Measurements from ENCODE around the gene NFIA.

Gene NFIA

DNA sequence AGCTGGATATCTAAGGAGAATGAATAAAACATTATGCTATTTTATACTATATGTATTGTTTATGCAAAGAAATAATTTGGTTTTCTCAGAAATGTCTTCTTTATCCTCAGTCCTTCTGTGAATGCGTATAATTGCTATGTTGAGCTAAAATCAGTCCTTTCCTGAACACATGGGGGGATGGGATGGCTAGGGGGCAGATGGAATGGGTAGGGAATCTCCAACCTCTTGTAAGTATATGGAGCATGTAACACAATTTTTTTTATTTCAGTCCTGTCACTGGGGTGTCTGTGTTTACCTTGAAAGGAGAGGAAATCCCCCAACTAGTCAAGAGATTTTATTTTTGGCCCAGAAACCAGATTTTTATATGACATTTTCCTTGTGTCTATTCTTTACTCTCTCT, 291.8 kb downstream of the NFIA start:
- Histone ChIP-seq H3K9me3 (ENCODE audit: control insufficient read depth in 5 of 5, low read length in 5 of 5) (no peaks in the 10 kb centered on the region), H3K4me3 (ENCODE audit: low read depth in 1 of 5, low read length in 5 of 5) (no peak overlapping the region), H3K27me3 (ENCODE audit: control insufficient read depth in 5 of 5, insufficient read depth in 4 of 5, low read length in 5 of 5) (no peaks in the 10 kb centered on the region)

DNA sequence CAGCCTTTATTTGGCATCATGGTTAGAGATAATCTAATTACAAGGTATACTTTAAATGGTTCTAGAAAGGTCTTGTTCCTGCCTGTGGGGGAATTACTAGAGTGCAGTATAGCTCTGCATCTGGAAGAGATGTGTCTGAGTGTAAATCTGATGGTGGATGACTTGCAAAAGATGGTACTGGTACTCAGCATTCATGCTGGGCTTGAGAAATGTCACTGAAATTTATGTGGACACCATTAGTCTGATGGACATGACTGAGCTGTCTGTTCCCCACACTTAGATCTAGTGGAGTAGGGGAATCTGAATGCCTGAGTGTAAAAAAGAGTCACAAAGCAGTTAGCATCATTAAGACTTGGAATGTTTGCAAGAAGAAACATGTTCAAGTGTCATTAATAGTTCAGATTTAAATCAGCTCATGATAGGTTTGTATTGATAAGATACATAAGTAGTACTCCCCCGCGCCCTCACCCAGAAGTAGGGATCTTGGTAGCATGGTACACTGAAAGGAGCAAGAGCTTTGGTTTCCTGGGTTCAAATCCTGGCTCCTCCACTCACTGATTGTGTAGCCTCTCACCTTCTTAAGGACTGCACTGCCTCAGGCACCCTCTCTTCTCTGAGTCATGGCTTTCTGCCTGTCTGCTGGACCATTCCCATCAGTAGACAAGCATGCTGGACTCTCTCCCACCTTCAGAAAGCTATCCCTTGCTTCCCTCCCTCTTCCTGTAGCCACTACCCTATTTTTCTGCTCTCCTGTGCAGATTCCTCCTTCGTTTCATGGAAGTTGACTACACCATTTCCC, 292.9 kb downstream of the NFIA start:
- H3K27ac ChIP-seq (ENCODE audit: low read depth, low read length) = no peak overlapping the region
- peaks cover 0 to 11% (median 3%) of the 10 kb centered on the region in 5 donors for H3K4me1 ChIP-seq (ENCODE audit: control insufficient read depth in 5 of 5, insufficient read depth in 5 of 5, low read length in 5 of 5)
- H3K4me3 ChIP-seq (ENCODE audit: low read depth in 1 of 5, low read length in 5 of 5) = no peak overlapping the region
- no peaks in the 10 kb centered on the region for H3K27me3 ChIP-seq (ENCODE audit: control insufficient read depth in 5 of 5, insufficient read depth in 4 of 5, low read length in 5 of 5)
- no peak overlapping the region for H3K9ac ChIP-seq (ENCODE audit: low read length in 5 of 5)
- peaks cover 0 to 8% (median 6%) of the 10 kb centered on the region in 5 donors for H3K36me3 ChIP-seq (ENCODE audit: control insufficient read depth in 5 of 5, insufficient read depth in 5 of 5, low read length in 5 of 5)
- H3K9me3 ChIP-seq (ENCODE audit: control insufficient read depth in 5 of 5, low read length in 5 of 5) = no peaks in the 10 kb centered on the region

More for the DNA sequence above, 291.8 kb downstream of the NFIA start:
- Histone ChIP-seq H3K36me3 (ENCODE audit: control insufficient read depth in 5 of 5, insufficient read depth in 5 of 5, low read length in 5 of 5) (peaks cover 0 to 8% (median 6%) of the 10 kb centered on the region in 5 donors), H3K4me1 (ENCODE audit: control insufficient read depth in 5 of 5, insufficient read depth in 5 of 5, low read length in 5 of 5) (peaks cover 0 to 11% (median 3%) of the 10 kb centered on the region in 5 donors), H3K27ac (ENCODE audit: low read depth, low read length) (no peak overlapping the region), H3K9ac (ENCODE audit: low read length in 5 of 5) (no peak overlapping the region)

DNA sequence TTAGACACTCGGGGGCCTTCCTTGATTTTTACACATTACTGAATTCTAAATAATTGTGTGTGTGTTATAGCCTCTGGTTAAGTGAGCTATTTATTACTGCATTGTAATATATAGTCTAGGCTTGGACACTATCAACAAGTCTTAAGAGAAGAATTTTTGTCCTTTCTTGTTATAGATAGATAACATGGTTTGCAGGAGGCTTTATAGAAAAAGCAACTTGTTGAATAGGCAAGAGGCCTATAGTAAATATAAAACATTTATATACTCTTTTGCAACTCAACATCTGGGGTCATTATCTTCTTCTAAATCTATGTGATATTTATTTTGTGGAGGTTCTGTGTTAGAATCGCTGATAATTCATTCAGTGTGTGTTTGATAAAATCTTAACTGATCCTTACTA, 293.8 kb downstream of the NFIA start:
- Histone ChIP-seq H3K4me1 (ENCODE audit: control insufficient read depth in 5 of 5, insufficient read depth in 5 of 5, low read length in 5 of 5) (peaks cover 0 to 11% (median 3%) of the 10 kb centered on the region in 5 donors), H3K36me3 (ENCODE audit: control insufficient read depth in 5 of 5, insufficient read depth in 5 of 5, low read length in 5 of 5) (peaks cover 0 to 3% (median 0%) of the 10 kb centered on the region in 5 donors), H3K27ac (ENCODE audit: low read depth, low read length) (no peak overlapping the region), H3K27me3 (ENCODE audit: control insufficient read depth in 5 of 5, insufficient read depth in 4 of 5, low read length in 5 of 5) (no peaks in the 10 kb centered on the region), H3K4me3 (ENCODE audit: low read depth in 1 of 5, low read length in 5 of 5) (no peak overlapping the region), H3K9me3 (ENCODE audit: control insufficient read depth in 5 of 5, low read length in 5 of 5) (no peaks in the 10 kb centered on the region), H3K9ac (ENCODE audit: low read length in 5 of 5) (no peak overlapping the region)

DNA sequence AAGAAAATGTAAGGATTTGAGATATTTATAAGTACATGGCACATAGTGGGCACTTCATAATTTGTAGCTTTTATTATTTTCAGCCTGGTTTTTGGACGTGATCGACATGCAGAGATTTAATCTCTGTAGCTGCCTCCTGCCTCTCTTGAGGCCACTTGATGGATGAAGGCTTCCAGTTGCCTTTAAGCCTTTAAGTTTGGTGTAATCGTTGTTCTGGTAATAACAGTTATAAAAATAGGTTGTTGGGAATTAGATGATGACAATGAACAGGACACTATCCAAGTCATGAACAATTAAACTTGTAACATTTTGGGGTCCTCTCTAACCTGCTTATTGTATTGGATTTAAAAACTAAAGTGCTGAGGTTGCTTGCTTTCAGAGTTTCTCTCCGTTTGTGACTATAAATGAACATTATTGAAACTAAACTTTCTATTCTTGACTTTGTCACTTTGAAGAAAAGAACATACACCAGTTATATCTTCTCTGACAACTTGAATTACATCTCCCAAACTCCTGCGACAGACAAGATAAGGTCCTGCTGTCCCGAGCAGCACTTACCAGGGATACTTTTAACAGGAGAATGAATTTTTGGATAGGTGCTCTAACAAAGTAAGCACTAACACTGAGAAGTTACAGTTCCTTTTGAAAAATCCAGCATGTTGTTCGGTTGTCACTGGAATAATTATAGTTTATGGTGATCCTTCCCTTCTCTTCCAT, 295.0 kb downstream of the NFIA start:
- H3K27me3 ChIP-seq (ENCODE audit: control insufficient read depth in 5 of 5, insufficient read depth in 4 of 5, low read length in 5 of 5) = no peaks in the 10 kb centered on the region

DNA sequence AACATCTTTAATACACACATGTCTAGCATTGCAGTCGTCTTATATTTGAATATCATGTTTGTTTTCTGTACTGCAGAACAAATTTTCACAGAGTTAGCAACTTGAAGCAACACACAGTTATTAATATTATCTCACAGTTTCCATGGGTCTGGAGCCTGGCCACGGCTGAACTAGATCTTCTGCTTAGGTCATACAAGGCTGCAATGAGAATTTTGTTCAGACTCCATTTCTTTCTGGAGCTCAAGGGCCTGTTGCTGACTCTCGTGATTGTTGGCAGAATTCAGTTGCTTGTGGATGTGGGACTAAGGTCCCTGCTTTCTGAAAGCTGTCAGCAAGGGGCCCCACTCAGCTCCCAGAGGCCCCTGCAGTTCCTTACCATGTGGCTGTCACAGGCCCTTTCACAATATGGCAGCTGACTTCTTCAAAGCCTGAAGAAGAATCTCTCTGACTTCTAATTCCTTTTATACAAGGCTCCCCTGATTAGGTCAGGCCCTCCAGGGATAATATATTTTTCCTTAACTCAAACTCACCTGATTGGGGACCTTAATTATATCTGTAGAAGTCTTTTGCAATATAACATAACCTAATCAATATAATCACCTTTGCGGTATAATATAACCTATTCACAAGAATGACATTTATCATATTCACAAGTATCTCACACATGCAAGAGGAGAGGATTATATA, 296.3 kb downstream of the NFIA start:
- Histone ChIP-seq H3K4me3 (ENCODE audit: low read depth in 1 of 5, low read length in 5 of 5) (no peak overlapping the region), H3K4me1 (ENCODE audit: control insufficient read depth in 5 of 5, insufficient read depth in 5 of 5, low read length in 5 of 5) (peaks cover 0 to 6% (median 0%) of the 10 kb centered on the region in 5 donors)

More for the DNA sequence above, 295.0 kb downstream of the NFIA start:
- Histone ChIP-seq H3K36me3 (ENCODE audit: control insufficient read depth in 5 of 5, insufficient read depth in 5 of 5, low read length in 5 of 5) (peaks cover 0 to 6% (median 0%) of the 10 kb centered on the region in 5 donors), H3K27ac (ENCODE audit: low read depth, low read length) (no peak overlapping the region), H3K4me1 (ENCODE audit: control insufficient read depth in 5 of 5, insufficient read depth in 5 of 5, low read length in 5 of 5) (peaks cover 0 to 6% (median 0%) of the 10 kb centered on the region in 5 donors), H3K9ac (ENCODE audit: low read length in 5 of 5) (no peak overlapping the region), H3K9me3 (ENCODE audit: control insufficient read depth in 5 of 5, low read length in 5 of 5) (no peaks in the 10 kb centered on the region), H3K4me3 (ENCODE audit: low read depth in 1 of 5, low read length in 5 of 5) (no peak overlapping the region)

DNA sequence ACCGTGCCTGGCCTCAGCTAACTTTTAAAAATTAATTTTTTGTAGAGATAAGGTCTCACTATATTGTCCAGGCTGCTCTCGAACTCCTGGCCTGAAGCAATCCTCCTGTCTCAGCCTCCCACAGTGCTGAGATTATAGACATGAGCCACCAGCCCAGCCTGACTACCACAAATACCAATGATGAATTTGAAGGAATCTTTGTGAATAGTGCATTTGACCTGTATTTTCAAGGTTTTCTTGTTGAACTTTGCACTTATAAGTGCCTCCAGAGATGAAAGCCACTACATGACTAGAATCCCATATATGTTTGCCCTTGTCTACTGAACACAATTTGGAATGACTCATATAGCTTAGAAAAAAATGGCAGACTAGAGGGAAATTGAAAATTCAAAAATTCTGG, 297.3 kb downstream of the NFIA start:
- peaks cover 0 to 6% (median 0%) of the 10 kb centered on the region in 5 donors for H3K4me1 ChIP-seq (ENCODE audit: control insufficient read depth in 5 of 5, insufficient read depth in 5 of 5, low read length in 5 of 5)

More for the DNA sequence above, 296.3 kb downstream of the NFIA start:
- H3K9ac ChIP-seq (ENCODE audit: low read length in 5 of 5) = no peak overlapping the region
- H3K27ac ChIP-seq (ENCODE audit: low read depth, low read length) = peak overlapping the region; percentile 5
- H3K27me3 ChIP-seq (ENCODE audit: control insufficient read depth in 5 of 5, insufficient read depth in 4 of 5, low read length in 5 of 5) = no peaks in the 10 kb centered on the region
- no peaks in the 10 kb centered on the region for H3K9me3 ChIP-seq (ENCODE audit: control insufficient read depth in 5 of 5, low read length in 5 of 5)
- peaks cover 3 to 10% (median 7%) of the 10 kb centered on the region in 5 donors for H3K36me3 ChIP-seq (ENCODE audit: control insufficient read depth in 5 of 5, insufficient read depth in 5 of 5, low read length in 5 of 5)

DNA sequence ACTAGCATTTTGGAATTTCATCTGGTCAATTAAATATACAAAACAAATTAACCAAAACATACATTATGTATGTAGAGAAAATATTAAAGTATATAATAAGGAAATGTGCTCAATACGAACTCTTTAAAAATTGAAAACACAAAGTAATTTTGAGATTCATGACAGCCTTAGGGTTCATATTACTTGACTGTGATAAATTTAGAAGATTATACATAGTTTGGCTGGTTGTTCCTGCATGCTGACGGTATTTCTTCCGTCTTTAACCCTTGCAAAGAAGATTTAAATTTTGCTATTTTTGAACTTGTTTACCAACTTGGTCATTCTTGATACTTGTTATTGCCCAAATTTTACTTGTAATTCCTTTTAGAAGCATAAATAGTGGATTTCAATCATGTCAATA, 298.2 kb downstream of the NFIA start:
- no peak overlapping the region for H3K27ac ChIP-seq (ENCODE audit: low read depth, low read length)
- H3K27me3 ChIP-seq (ENCODE audit: control insufficient read depth in 5 of 5, insufficient read depth in 4 of 5, low read length in 5 of 5) = no peaks in the 10 kb centered on the region
- H3K36me3 ChIP-seq (ENCODE audit: control insufficient read depth in 5 of 5, insufficient read depth in 5 of 5, low read length in 5 of 5) = peaks cover 7 to 21% (median 10%) of the 10 kb centered on the region in 5 donors
- peaks cover 0 to 6% (median 0%) of the 10 kb centered on the region in 5 donors for H3K4me1 ChIP-seq (ENCODE audit: control insufficient read depth in 5 of 5, insufficient read depth in 5 of 5, low read length in 5 of 5)
- H3K4me3 ChIP-seq (ENCODE audit: low read depth in 1 of 5, low read length in 5 of 5) = no peak overlapping the region
- H3K9me3 ChIP-seq (ENCODE audit: control insufficient read depth in 5 of 5, low read length in 5 of 5) = no peaks in the 10 kb centered on the region
- no peak overlapping the region for H3K9ac ChIP-seq (ENCODE audit: low read length in 5 of 5)

More for the DNA sequence above, 297.3 kb downstream of the NFIA start:
- Histone ChIP-seq H3K9me3 (ENCODE audit: control insufficient read depth in 5 of 5, low read length in 5 of 5) (no peaks in the 10 kb centered on the region), H3K27me3 (ENCODE audit: control insufficient read depth in 5 of 5, insufficient read depth in 4 of 5, low read length in 5 of 5) (no peaks in the 10 kb centered on the region), H3K27ac (ENCODE audit: low read depth, low read length) (no peak overlapping the region), H3K4me3 (ENCODE audit: low read depth in 1 of 5, low read length in 5 of 5) (no peak overlapping the region), H3K9ac (ENCODE audit: low read length in 5 of 5) (no peak overlapping the region), H3K36me3 (ENCODE audit: control insufficient read depth in 5 of 5, insufficient read depth in 5 of 5, low read length in 5 of 5) (peaks cover 7 to 19% (median 10%) of the 10 kb centered on the region in 5 donors)

DNA sequence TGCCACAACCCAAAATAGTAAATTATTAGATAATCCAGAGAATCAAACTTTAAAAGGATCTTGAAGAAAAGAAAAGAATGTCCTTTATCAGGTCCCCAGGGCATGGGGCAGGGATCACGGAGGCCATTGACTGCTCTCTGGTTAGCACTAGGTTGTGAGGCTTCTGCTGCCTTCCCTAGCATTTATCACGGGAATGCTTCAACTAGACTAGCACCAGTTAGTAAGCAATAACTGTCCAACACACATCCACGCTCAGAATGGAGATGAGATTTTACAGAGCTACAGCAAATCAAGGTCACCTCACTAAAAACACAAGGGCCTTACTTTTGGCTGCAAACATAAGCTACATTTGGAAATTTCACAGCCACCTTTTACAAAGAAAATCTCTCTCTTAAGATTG, 304.0 kb downstream of the NFIA start:
- Histone ChIP-seq H3K36me3 (ENCODE audit: control insufficient read depth in 5 of 5, insufficient read depth in 5 of 5, low read length in 5 of 5) (peaks cover 19 to 66% (median 24%) of the 10 kb centered on the region in 5 donors), H3K27me3 (ENCODE audit: control insufficient read depth in 5 of 5, insufficient read depth in 4 of 5, low read length in 5 of 5) (no peaks in the 10 kb centered on the region), H3K9ac (ENCODE audit: low read length in 5 of 5) (no peak overlapping the region), H3K4me1 (ENCODE audit: control insufficient read depth in 5 of 5, insufficient read depth in 5 of 5, low read length in 5 of 5) (peaks cover 0 to 14% (median 5%) of the 10 kb centered on the region in 5 donors), H3K9me3 (ENCODE audit: control insufficient read depth in 5 of 5, low read length in 5 of 5) (peaks cover 2 to 12% (median 10%) of the 10 kb centered on the region in 5 donors), H3K4me3 (ENCODE audit: low read depth in 1 of 5, low read length in 5 of 5) (no peak overlapping the region), H3K27ac (ENCODE audit: low read depth, low read length) (no peak overlapping the region)

DNA sequence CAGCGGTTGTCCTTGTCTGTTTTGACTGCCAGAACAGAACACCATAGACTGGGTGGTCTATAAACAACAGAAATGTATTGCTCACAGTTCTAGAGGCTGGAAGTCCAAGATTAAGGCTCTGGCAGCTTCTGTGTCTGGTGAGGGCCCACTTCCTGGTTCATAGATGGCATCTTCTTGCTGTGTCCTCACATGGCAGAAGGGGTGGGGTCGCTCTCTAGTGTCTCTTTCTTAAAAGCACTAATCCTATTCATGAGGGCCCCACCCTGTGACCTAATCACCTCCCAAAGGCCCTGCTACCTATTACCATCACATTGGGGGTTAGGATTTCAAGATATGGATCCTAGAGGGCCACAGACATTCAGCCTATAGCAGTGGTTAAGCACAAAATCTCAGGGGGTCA, 304.4 kb downstream of the NFIA start:
- Histone ChIP-seq H3K36me3 (ENCODE audit: control insufficient read depth in 5 of 5, insufficient read depth in 5 of 5, low read length in 5 of 5) (peaks cover 22 to 66% (median 23%) of the 10 kb centered on the region in 5 donors), H3K27ac (ENCODE audit: low read depth, low read length) (no peak overlapping the region), H3K27me3 (ENCODE audit: control insufficient read depth in 5 of 5, insufficient read depth in 4 of 5, low read length in 5 of 5) (no peaks in the 10 kb centered on the region)

More for the DNA sequence above, 304.4 kb downstream of the NFIA start:
- Histone ChIP-seq H3K4me3 (ENCODE audit: low read depth in 1 of 5, low read length in 5 of 5) (no peak overlapping the region), H3K4me1 (ENCODE audit: control insufficient read depth in 5 of 5, insufficient read depth in 5 of 5, low read length in 5 of 5) (peaks cover 0 to 14% (median 5%) of the 10 kb centered on the region in 5 donors), H3K9me3 (ENCODE audit: control insufficient read depth in 5 of 5, low read length in 5 of 5) (peaks cover 2 to 12% (median 10%) of the 10 kb centered on the region in 5 donors), H3K9ac (ENCODE audit: low read length in 5 of 5) (no peak overlapping the region)
